ENCODE data around the gene SPZ1. TPM values are rescaled to one million over a fixed set of nuclear protein-coding genes. Genes with fewer than 3 reads are reported as not detected.
"Not testable (repeated sequence)": the region's sequence is repeated elsewhere in the genome, so short reads cannot be mapped to it uniquely, and the experiment has no call there.

SPZ1 gene, protein sequence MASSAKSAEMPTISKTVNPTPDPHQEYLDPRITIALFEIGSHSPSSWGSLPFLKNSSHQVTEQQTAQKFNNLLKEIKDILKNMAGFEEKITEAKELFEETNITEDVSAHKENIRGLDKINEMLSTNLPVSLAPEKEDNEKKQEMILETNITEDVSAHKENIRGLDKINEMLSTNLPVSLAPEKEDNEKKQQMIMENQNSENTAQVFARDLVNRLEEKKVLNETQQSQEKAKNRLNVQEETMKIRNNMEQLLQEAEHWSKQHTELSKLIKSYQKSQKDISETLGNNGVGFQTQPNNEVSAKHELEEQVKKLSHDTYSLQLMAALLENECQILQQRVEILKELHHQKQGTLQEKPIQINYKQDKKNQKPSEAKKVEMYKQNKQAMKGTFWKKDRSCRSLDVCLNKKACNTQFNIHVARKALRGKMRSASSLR
- not detected in 2 replicates for total RNA-seq
- long read RNA-seq: 0 reads

DNA sequence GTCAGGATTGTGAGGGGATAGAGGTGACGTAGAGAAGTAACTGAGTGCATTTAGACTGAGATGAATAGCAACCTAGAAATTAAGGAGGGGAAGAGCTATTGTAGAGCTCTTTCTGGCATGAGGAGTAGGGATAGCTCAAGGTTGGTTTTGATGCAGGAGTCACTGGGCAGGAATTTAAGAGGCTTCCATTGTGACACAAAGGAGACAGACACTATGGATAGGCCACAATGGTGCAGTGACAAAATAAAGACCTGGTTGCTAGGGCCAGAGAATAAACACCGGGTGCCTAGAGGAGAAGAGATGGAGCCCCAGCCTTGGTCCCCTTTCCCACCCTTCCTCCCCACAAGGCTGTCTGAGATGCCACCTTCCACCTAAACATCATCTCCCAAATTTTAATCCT lies at the start of gene SPZ1:
Gene SPZ1 (plus strand): TSS at position 301 of the 400 bp plus-strand sequence. CDS start 214 bp downstream, outside the sequence.
- no peak for DNase-seq (ENCODE audit: low read depth, low spot score)
- Mint-ChIP-seq H3K4me1 (no peaks in the 10 kb centered on the region), H3K4me3 (no peak within 1 kb of the TSS), H3K9me3 (peaks cover 5% of the 10 kb centered on the region), H3K27me3 (ENCODE audit: low read depth) (no peaks in the 10 kb centered on the region), H3K36me3 (ENCODE audit: low read depth) (peaks cover 2% of the 10 kb centered on the region), H3K27ac (ENCODE audit: unreplicated experiment) (no peak within 1 kb of the TSS)
- TF ChIP-seq, protein P1, sequence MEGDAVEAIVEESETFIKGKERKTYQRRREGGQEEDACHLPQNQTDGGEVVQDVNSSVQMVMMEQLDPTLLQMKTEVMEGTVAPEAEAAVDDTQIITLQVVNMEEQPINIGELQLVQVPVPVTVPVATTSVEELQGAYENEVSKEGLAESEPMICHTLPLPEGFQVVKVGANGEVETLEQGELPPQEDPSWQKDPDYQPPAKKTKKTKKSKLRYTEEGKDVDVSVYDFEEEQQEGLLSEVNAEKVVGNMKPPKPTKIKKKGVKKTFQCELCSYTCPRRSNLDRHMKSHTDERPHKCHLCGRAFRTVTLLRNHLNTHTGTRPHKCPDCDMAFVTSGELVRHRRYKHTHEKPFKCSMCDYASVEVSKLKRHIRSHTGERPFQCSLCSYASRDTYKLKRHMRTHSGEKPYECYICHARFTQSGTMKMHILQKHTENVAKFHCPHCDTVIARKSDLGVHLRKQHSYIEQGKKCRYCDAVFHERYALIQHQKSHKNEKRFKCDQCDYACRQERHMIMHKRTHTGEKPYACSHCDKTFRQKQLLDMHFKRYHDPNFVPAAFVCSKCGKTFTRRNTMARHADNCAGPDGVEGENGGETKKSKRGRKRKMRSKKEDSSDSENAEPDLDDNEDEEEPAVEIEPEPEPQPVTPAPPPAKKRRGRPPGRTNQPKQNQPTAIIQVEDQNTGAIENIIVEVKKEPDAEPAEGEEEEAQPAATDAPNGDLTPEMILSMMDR (conservative IDR thresholded peaks at IDR 0.05): no peak

DNA sequence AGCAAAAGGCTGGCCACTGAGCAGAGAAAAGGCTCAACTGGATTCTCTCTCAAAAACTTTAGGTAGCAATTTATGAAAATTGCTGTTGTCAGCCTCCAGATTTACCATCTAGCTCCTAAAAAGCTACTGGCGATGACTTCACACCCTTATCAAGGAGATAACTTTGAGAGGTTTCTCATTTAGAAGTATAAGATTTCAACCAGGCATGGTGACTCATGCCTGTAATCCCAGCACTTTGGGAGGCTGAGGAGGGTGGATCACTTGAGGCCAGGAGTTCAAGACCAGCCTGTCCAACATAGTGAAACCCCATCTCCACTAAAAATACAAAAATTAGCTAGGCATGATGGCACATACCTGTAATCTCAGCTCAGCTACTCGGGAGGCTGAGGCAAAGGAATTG lies 49.3 kb upstream of the SPZ1 start:
- H3K4me1 Mint-ChIP-seq: peaks cover 10% of the 10 kb centered on the region
- not testable (repeated sequence) for H3K36me3 Mint-ChIP-seq (ENCODE audit: low read depth); H3K27me3 Mint-ChIP-seq (ENCODE audit: low read depth); H3K27ac Mint-ChIP-seq (ENCODE audit: unreplicated experiment); H3K4me3 Mint-ChIP-seq; H3K9me3 Mint-ChIP-seq; DNase-seq (ENCODE audit: low read depth, low spot score)

DNA sequence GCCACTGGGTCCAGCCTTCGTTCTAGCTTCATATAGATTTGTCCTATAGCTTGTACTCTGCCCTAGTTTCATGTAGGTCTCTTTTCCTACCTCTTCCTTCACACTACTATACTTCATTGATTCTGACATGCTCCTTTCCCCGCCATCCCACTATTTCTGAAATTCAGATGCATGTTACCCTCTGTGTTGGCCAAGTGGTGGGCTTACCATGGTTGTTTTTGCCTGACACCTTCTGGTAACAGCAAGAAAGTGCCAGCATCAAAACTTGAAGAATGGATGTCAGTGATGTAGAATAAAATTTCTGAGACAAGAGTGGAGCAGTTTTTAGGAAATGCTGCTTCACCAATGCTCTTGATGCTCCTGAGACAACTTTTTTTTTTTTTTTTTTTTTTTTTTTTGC lies 44.5 kb upstream of the SPZ1 start:
- Mint-ChIP-seq H3K9me3 (no peaks in the 10 kb centered on the region), H3K27me3 (ENCODE audit: low read depth) (no peaks in the 10 kb centered on the region), H3K4me1 (no peaks in the 10 kb centered on the region), H3K27ac (ENCODE audit: unreplicated experiment) (no peak overlapping the region), H3K4me3 (no peak overlapping the region), H3K36me3 (ENCODE audit: low read depth) (no peaks in the 10 kb centered on the region)
- TF ChIP-seq, protein P1 (conservative IDR thresholded peaks at IDR 0.05): peak; percentile 56
- DNase-seq (ENCODE audit: low read depth, low spot score): no peak

DNA sequence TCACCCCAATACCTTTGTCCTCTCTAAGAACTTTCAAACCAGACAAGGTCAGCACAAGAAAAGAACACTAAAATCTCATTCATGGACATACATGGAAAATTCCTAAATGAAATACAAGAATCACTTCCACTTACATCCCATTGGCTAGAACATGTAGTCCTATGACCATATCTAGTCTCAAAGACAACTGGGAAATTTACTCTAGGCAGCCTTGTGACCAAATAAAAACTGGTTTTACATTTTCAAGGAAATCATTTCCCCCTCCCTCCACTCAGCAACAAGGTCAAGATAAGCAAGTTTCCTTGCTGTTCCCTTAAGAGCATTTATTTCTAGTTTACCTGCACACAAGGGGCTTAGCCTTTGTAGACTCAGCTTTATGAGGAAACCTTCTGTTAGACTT lies 43.6 kb upstream of the SPZ1 start:
- TF ChIP-seq, protein P1 (conservative IDR thresholded peaks at IDR 0.05): no peak
- DNase-seq (ENCODE audit: low read depth, low spot score): no peak
- Mint-ChIP-seq H3K36me3 (ENCODE audit: low read depth) (no peaks in the 10 kb centered on the region), H3K9me3 (no peaks in the 10 kb centered on the region), H3K4me3 (no peak overlapping the region), H3K4me1 (no peaks in the 10 kb centered on the region), H3K27me3 (ENCODE audit: low read depth) (no peaks in the 10 kb centered on the region), H3K27ac (ENCODE audit: unreplicated experiment) (no peak overlapping the region)

DNA sequence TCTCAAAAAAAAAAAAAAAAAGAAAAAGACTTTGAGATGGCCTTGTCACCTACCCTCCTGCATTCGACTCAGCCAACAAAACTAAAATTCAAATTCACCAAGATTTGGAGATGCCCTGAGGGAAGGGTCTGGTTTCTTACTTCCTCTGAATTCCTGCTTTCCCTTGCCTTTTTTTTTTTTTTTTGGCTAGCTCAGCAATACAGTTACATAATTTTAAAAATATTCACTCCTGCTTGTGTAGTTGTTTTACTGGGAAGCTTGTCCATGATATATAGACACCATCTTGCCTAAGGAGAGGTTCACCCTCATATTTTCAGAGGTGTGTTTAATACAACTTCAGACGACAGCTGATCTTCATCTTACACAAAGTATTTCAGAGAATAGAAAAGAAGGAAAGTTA lies 42.6 kb upstream of the SPZ1 start:
- DNase-seq (ENCODE audit: low read depth, low spot score): no peak
- Mint-ChIP-seq H3K36me3 (ENCODE audit: low read depth) (no peaks in the 10 kb centered on the region), H3K9me3 (no peaks in the 10 kb centered on the region), H3K27ac (ENCODE audit: unreplicated experiment) (no peak overlapping the region), H3K4me1 (no peaks in the 10 kb centered on the region), H3K27me3 (ENCODE audit: low read depth) (no peaks in the 10 kb centered on the region), H3K4me3 (no peak overlapping the region)
- TF ChIP-seq, protein P1 (conservative IDR thresholded peaks at IDR 0.05): no peak

DNA sequence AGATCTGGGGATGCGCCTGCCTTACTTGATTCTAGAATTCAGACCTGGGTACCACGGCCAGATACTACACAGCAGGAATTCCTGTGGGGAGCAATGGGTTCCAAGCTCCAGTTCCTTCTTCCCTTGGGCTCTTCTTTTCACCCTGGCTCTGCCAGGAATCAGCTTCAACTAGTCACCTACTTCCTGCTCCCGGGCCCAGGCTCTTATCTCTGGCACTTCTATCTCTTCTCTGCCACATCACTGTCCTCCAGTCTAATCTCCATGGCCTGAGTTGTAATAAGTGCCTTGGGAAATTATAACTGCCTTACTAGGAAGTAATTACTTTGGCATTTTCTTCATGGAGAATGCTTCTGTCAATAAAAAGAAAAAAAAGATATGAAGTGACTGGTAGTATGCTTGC lies 37.7 kb upstream of the SPZ1 start:
- H3K36me3 Mint-ChIP-seq (ENCODE audit: low read depth): no peaks in the 10 kb centered on the region
- peaks cover 7% of the 10 kb centered on the region for H3K4me1 Mint-ChIP-seq
- no peak overlapping the region for H3K4me3 Mint-ChIP-seq
- H3K27me3 Mint-ChIP-seq (ENCODE audit: low read depth): no peaks in the 10 kb centered on the region
- H3K27ac Mint-ChIP-seq (ENCODE audit: unreplicated experiment): no peak overlapping the region
- no peaks in the 10 kb centered on the region for H3K9me3 Mint-ChIP-seq
- no peak for DNase-seq (ENCODE audit: low read depth, low spot score)
- TF ChIP-seq, protein P1 (conservative IDR thresholded peaks at IDR 0.05): no peak

Data from neural crest cell (in vitro differentiated cells).